ENCODE data around the gene MINK1. TPM values are rescaled to one million over a fixed set of nuclear protein-coding genes. Genes with fewer than 3 reads are reported as not detected.

The MINK1 gene
- total RNA-seq, 1 donor from 2014 or later: 139 TPM

DNA sequence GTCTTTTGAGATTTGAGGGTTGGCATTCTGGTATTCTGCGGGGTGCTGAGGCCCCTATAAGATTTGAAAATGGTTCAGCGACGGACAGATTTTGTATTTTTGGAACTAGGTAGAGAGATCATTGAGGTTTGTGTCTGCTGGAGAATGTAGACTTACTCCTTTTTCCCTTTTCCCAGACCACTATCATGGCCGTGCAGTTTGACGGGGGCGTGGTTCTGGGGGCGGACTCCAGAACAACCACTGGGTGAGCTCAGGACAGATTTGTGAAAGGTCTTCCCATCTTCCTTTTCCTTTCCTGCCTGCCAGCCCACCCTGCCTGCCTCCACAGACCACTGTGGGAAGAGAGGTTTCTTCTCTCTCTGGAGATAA is 36.6 kb upstream of the MINK1 start:
- peak overlapping the region; percentile 98 for H3K27ac Mint-ChIP-seq
- peaks cover 7% of the 10 kb centered on the region for H3K4me1 Mint-ChIP-seq (ENCODE audit: low read depth)
- DNase-seq (ENCODE audit: low spot score, unreplicated experiment): no peak
- no peaks in the 10 kb centered on the region for H3K9me3 Mint-ChIP-seq (ENCODE audit: low read depth)
- H3K36me3 Mint-ChIP-seq (ENCODE audit: insufficient read depth): peaks cover 9% of the 10 kb centered on the region
- H3K4me3 Mint-ChIP-seq (ENCODE audit: low read depth): peak overlapping the region; percentile 100
- TF ChIP-seq, protein P1, sequence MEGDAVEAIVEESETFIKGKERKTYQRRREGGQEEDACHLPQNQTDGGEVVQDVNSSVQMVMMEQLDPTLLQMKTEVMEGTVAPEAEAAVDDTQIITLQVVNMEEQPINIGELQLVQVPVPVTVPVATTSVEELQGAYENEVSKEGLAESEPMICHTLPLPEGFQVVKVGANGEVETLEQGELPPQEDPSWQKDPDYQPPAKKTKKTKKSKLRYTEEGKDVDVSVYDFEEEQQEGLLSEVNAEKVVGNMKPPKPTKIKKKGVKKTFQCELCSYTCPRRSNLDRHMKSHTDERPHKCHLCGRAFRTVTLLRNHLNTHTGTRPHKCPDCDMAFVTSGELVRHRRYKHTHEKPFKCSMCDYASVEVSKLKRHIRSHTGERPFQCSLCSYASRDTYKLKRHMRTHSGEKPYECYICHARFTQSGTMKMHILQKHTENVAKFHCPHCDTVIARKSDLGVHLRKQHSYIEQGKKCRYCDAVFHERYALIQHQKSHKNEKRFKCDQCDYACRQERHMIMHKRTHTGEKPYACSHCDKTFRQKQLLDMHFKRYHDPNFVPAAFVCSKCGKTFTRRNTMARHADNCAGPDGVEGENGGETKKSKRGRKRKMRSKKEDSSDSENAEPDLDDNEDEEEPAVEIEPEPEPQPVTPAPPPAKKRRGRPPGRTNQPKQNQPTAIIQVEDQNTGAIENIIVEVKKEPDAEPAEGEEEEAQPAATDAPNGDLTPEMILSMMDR (IDR thresholded peaks at IDR 0.05; ENCODE audit: unreplicated experiment): no peak
- H3K27me3 Mint-ChIP-seq: peaks cover 3% of the 10 kb centered on the region

DNA sequence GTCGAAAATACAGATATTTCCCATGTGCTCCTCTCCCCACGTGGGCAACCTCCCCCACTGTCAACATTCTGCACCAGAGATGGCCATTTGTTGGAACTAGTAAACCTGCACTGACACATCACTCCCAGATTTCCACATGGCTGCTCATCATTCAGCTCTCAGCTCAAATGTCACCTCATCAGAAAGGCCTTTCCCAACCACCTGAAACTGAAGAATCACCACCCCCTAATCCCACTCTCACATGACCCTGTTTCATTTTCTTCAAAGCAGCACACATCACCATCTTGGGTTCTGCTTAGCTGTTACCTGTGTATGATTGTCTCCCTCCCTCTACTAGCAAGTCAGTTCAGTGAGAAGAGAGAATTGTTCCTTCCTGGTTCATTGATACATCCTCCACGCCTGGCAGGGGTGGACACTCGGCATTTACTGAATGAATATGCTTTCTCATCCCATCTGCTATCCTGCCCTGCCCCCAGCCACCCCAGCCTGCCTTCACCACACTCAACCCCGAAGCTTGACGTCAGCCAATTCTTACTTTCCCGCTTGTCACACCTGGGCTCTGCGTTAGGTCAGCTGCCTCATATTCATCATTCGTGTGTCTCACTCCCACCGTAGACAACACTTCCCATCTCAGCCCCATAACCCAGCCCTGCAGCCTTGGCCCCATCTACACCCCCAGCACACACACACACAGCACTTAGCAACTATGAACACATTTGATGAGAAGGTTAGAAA is 32.5 kb upstream of the MINK1 start:
- Mint-ChIP-seq H3K9me3 (ENCODE audit: low read depth) (no peaks in the 10 kb centered on the region), H3K4me1 (ENCODE audit: low read depth) (peaks cover 7% of the 10 kb centered on the region), H3K27me3 (no peaks in the 10 kb centered on the region), H3K4me3 (ENCODE audit: low read depth) (no peak overlapping the region), H3K27ac (peak overlapping the region; percentile 14), H3K36me3 (ENCODE audit: insufficient read depth) (peaks cover 9% of the 10 kb centered on the region)
- TF ChIP-seq, protein P1 (IDR thresholded peaks at IDR 0.05; ENCODE audit: unreplicated experiment): no peak
- DNase-seq (ENCODE audit: low spot score, unreplicated experiment): no peak

DNA sequence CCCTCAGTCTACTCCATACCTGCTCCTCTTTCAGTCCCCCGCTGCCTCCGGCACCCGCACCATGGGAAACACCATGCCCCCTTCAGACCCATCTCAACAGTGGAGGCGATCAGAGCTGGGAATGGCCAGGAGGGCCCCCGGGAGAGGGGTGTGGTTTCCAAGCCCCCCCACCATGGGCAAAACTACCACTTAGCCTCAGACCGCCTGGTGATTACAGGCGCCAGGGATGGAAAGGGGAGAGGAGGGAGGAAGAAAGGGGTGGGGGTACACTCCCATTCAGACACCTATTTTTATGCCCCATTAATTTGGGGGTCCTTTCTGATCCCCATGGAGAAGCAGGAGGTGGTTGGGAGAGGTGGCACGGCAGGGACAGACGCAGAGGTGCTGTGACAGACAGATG is 30.9 kb upstream of the MINK1 start, which contains the start of gene C17orf114:
Gene C17orf114 (minus strand): TSS at position 101 of the 400 bp plus-strand sequence.
- H3K36me3 Mint-ChIP-seq (ENCODE audit: insufficient read depth): peaks cover 9% of the 10 kb centered on the region
- H3K4me1 Mint-ChIP-seq (ENCODE audit: low read depth): peaks cover 4% of the 10 kb centered on the region
- no peaks in the 10 kb centered on the region for H3K27me3 Mint-ChIP-seq
- no peak for DNase-seq (ENCODE audit: low spot score, unreplicated experiment)
- H3K27ac Mint-ChIP-seq: no peak within 1 kb of the TSS
- no peak within 1 kb of the TSS for H3K4me3 Mint-ChIP-seq (ENCODE audit: low read depth)
- TF ChIP-seq, protein P1 (IDR thresholded peaks at IDR 0.05; ENCODE audit: unreplicated experiment): no peak
- H3K9me3 Mint-ChIP-seq (ENCODE audit: low read depth): no peaks in the 10 kb centered on the region

DNA sequence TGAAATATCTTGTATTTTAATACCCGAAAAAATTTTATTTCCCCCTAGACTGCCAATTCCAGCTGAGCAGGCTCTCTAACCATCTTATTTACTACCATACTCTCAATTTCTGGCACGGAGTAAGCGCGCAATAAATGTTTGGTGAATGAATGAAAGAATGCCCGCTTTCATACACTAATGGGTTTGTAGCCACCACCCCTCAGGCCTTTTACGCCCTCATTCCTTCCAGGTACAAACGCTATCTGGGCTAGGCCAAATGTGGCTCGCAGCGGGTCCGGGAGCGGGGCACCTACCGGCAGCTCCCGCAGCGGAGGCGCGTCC is 26.7 kb upstream of the MINK1 start:
- H3K4me1 Mint-ChIP-seq (ENCODE audit: low read depth): peaks cover 11% of the 10 kb centered on the region
- no peaks in the 10 kb centered on the region for H3K9me3 Mint-ChIP-seq (ENCODE audit: low read depth)
- no peak for DNase-seq (ENCODE audit: low spot score, unreplicated experiment)
- H3K4me3 Mint-ChIP-seq (ENCODE audit: low read depth): peak overlapping the region; percentile 74
- H3K27me3 Mint-ChIP-seq: no peaks in the 10 kb centered on the region
- TF ChIP-seq, protein P1 (IDR thresholded peaks at IDR 0.05; ENCODE audit: unreplicated experiment): no peak
- H3K27ac Mint-ChIP-seq: peak overlapping the region; percentile 64
- peaks cover 4% of the 10 kb centered on the region for H3K36me3 Mint-ChIP-seq (ENCODE audit: insufficient read depth)

DNA sequence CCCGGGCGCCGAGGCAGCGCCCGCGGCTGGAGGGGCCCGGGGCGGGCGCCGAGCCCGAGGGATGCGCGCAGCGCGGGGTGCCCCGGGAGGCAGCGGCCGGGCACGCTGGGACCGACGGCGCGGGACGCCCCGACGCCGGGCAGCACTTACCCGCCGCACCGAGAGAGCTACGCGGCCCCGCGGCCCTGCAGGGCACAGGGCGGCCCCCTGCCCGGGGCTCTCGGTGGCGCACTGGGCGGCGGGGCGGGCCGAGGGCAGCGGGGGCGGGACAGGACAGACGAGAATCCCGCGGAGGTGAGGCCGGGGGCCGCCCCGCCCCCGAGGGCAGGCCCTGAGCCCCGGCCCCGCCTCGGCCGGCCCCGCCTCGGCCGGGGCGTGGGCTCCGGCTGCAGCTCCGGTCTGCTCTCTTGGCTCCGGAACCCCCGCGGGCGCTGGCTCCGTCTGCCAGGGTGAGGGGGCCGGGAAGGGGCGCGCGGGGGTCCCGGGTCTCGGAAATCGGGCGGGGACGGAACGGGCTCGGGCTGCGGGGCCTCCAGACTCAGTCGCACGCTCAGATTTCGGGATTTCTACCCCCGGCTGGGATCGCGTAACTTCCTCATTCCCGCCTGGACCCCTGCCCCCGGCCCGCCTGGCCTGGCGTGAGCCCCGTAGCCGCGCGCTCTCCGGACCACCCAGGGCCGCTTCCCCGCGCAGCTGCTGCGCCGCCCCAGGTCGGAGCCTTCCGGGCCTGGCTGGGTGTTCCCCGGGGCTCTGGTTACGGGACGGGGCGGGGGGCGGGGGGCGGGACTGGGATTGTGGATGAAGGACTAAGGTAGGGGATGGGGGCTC is 26.1 kb upstream of the MINK1 start, which contains the start of gene PLD2:
Gene PLD2 (plus strand): TSS at position 376 of the 828 bp plus-strand sequence. CDS start 621 bp downstream, outside the sequence.
- TF ChIP-seq, protein P1 (IDR thresholded peaks at IDR 0.05; ENCODE audit: unreplicated experiment): no peak
- peak; percentile 82 for DNase-seq (ENCODE audit: low spot score, unreplicated experiment)
- no peaks in the 10 kb centered on the region for H3K27me3 Mint-ChIP-seq
- H3K4me1 Mint-ChIP-seq (ENCODE audit: low read depth): peaks cover 11% of the 10 kb centered on the region
- peaks cover 6% of the 10 kb centered on the region for H3K36me3 Mint-ChIP-seq (ENCODE audit: insufficient read depth)
- peak within 1 kb of the TSS; percentile 85 for H3K4me3 Mint-ChIP-seq (ENCODE audit: low read depth)
- H3K27ac Mint-ChIP-seq: peak within 1 kb of the TSS; percentile 83
- no peaks in the 10 kb centered on the region for H3K9me3 Mint-ChIP-seq (ENCODE audit: low read depth)
